SK-N-SH treated with all-trans-retinoic acid at 6 μM for 48 hours (cell line): ENCODE data around the gene DFFB.

Experiments used
- ATAC-seq: fragments of 200-7000 bp; cut with Tn5 transposase; 3 replicates; pipeline ENCODE4 v1.9.1; 2020; ENCODE audit warnings: mild to moderate bottlenecking, moderate library complexity
- BACH2 ChIP-seq: fragments of 250-450 bp; sonication (Bioruptor Pico); IDR thresholded peaks from 2 replicates; pipeline ENCODE4 v1.9.0; 2021; ENCODE audit warnings: mild to moderate bottlenecking, borderline replicate concordance
- ESRRG ChIP-seq: fragments of 250-450 bp; sonication (Bioruptor Pico); IDR thresholded peaks from 2 replicates; pipeline ENCODE4 v1.6.1; 2021; ENCODE audit warnings: mild to moderate bottlenecking
- GLIS3 ChIP-seq: fragments of 250-450 bp; sonication (Bioruptor Pico); IDR thresholded peaks from 2 replicates; pipeline ENCODE4 v1.5.0; 2020; ENCODE audit warnings: mild to moderate bottlenecking, moderate library complexity
- TF ChIP-seq, protein P1 (sequence below): fragments of 250-450 bp; sonication (Bioruptor Pico); IDR thresholded peaks from 2 replicates; pipeline ENCODE4 v1.8.0; 2021; ENCODE audit warnings: low read depth, mild to moderate bottlenecking, moderate library complexity, borderline replicate concordance

The DFFB gene

DNA sequence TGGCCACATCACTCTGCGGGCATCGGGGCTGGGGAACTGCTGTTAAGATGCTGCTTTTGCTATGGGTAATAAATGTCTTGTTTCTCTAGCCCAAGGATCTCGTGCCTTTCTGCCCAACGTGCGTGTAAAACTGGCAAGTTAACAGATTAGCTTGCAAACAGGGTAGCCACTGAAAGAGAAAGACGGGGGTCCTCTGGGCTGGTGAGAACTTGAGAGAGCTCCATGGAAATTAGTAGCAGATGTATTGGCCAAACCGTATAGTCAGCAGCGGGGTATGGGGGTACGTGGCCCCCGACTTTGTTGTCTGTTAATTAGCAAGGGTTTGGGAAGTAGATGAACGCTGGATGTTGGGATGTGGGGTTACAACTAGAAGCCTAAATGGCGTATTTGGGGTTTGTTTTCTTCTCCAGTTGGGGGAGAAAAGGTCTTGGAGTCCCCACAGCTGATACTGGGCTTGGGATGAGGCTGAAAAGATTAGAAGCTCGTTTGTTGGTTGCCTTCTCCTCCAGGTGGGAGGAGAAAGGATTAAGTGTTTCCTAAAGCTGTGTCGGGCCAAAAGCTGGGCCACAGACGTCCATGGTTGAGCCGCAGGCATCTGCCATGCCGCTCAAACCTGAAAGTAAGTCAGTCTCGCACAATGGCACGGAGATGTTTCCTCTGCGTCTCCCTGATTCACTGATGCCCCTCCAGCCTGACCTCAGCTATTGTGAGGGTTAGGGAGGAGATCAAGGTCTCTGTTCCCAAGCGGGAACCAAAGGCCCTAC is 75.1 kb downstream of the DFFB start:
- TF ChIP-seq GLIS3 (no peak), ESRRG (CRISPR knock-in tag) (no peak), BACH2 (CRISPR knock-in tag) (no peak)
- TF ChIP-seq, protein P1, sequence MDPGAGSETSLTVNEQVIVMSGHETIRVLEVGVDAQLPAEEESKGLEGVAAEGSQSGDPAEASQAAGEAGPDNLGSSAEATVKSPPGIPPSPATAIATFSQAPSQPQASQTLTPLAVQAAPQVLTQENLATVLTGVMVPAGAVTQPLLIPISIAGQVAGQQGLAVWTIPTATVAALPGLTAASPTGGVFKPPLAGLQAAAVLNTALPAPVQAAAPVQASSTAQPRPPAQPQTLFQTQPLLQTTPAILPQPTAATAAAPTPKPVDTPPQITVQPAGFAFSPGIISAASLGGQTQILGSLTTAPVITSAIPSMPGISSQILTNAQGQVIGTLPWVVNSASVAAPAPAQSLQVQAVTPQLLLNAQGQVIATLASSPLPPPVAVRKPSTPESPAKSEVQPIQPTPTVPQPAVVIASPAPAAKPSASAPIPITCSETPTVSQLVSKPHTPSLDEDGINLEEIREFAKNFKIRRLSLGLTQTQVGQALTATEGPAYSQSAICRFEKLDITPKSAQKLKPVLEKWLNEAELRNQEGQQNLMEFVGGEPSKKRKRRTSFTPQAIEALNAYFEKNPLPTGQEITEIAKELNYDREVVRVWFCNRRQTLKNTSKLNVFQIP, result no peak
- no peak for ATAC-seq
